ENCODE data around the gene DOP1B.

Gene DOP1B

GRCh38 chr21:36117286-36117741 is 39.3 kb upstream of the DOP1B start:
- TF ChIP-seq CTCF (IDR thresholded peaks at IDR 0.05; ENCODE audit: low read length, missing control alignments): no peak
- H3K4me3 ChIP-seq (replicated peaks; ENCODE audit: low read depth, low read length): no peak overlapping the region
- no peak for DNase-seq (ENCODE audit: low read depth)

- no peak for DNase-seq (ENCODE audit: low read depth)
- TF ChIP-seq CTCF (IDR thresholded peaks at IDR 0.05; ENCODE audit: low read length, missing control alignments): no peak
- H3K4me3 ChIP-seq (replicated peaks; ENCODE audit: low read depth, low read length): no peak overlapping the region
These were observed 36.2 kb upstream of the DOP1B start for GRCh38 chr21:36120304-36120888.

GRCh38 chr21:36122977-36123376 is 33.6 kb upstream of the DOP1B start:
- DNase-seq (ENCODE audit: low read depth): no peak
- no peak overlapping the region for H3K4me3 ChIP-seq (replicated peaks; ENCODE audit: low read depth, low read length)
- TF ChIP-seq CTCF (IDR thresholded peaks at IDR 0.05; ENCODE audit: low read length, missing control alignments): peak; percentile 47

- no peak overlapping the region for H3K4me3 ChIP-seq (replicated peaks; ENCODE audit: low read depth, low read length)
- no peak for DNase-seq (ENCODE audit: low read depth)
- no peak for TF ChIP-seq CTCF (IDR thresholded peaks at IDR 0.05; ENCODE audit: low read length, missing control alignments)
These were observed 32.2 kb upstream of the DOP1B start for GRCh38 chr21:36124395-36124794.

- TF ChIP-seq CTCF (IDR thresholded peaks at IDR 0.05; ENCODE audit: low read length, missing control alignments): peak; percentile 100
- no peak overlapping the region for H3K4me3 ChIP-seq (replicated peaks; ENCODE audit: low read depth, low read length)
- DNase-seq (ENCODE audit: low read depth): peak; percentile 74
These were observed 31.0 kb upstream of the DOP1B start for GRCh38 chr21:36125512-36126207.

- H3K4me3 ChIP-seq (replicated peaks; ENCODE audit: low read depth, low read length): no peak overlapping the region
- no peak for DNase-seq (ENCODE audit: low read depth)
- TF ChIP-seq CTCF (IDR thresholded peaks at IDR 0.05; ENCODE audit: low read length, missing control alignments): no peak
These were observed 30.4 kb upstream of the DOP1B start for GRCh38 chr21:36126208-36126565.
